ENCODE measurements around the gene CYBRD1.
"Not testable (repeated sequence)": the region's sequence is repeated elsewhere in the genome, so short reads cannot be mapped to it uniquely, and the experiment has no call there.

Gene CYBRD1

GRCh38 chr2:171515672-171516298 lies 6.5 kb upstream of the CYBRD1 start:
- no peak for DNase-seq (ENCODE audit: low spot score)
- FAIRE-seq: no peak

- FAIRE-seq (no peak), DNase-seq (ENCODE audit: low spot score) (no peak)
Measured at GRCh38 chr2:171516793-171517192, 5.5 kb upstream of the CYBRD1 start.

GRCh38 chr2:171520471-171520870 lies 1.8 kb upstream of the CYBRD1 start:
- DNase-seq (ENCODE audit: low spot score) (no peak), FAIRE-seq (no peak)

GRCh38 chr2:171521361-171522051 lies 768 bp upstream of the CYBRD1 start:
- DNase-seq (ENCODE audit: low spot score) (no peak), FAIRE-seq (no peak)

- FAIRE-seq: no peak
- DNase-seq (ENCODE audit: low spot score): no peak
Measured at GRCh38 chr2:171522788-171523087, 464 bp downstream of the CYBRD1 start.

- DNase-seq (ENCODE audit: low spot score) (no peak), FAIRE-seq (no peak)
Measured at GRCh38 chr2:171523088-171524017, 1.1 kb downstream of the CYBRD1 start.

- DNase-seq (ENCODE audit: low spot score): no peak
- FAIRE-seq: no peak
Measured at GRCh38 chr2:171524018-171524401, 1.7 kb downstream of the CYBRD1 start.

- no peak for FAIRE-seq
- no peak for DNase-seq (ENCODE audit: low spot score)
Measured at GRCh38 chr2:171529914-171530313, 7.6 kb downstream of the CYBRD1 start.

GRCh38 chr2:171530378-171530777 lies 8.1 kb downstream of the CYBRD1 start:
- FAIRE-seq: no peak
- DNase-seq (ENCODE audit: low spot score): no peak

- FAIRE-seq; DNase-seq (ENCODE audit: low spot score): not testable (repeated sequence)
Measured at GRCh38 chr2:171530859-171531258, 8.6 kb downstream of the CYBRD1 start.

- DNase-seq (ENCODE audit: low spot score) (no peak), FAIRE-seq (no peak)
Measured at GRCh38 chr2:171531291-171531690, 9.0 kb downstream of the CYBRD1 start.

GRCh38 chr2:171531836-171532450 lies 9.7 kb downstream of the CYBRD1 start:
- no peak for FAIRE-seq
- no peak for DNase-seq (ENCODE audit: low spot score)

GRCh38 chr2:171533331-171533730 lies 11.1 kb downstream of the CYBRD1 start:
- no peak for DNase-seq (ENCODE audit: low spot score)
- FAIRE-seq: no peak

- not testable (repeated sequence) for DNase-seq (ENCODE audit: low spot score); FAIRE-seq
Measured at GRCh38 chr2:171535528-171535927, 13.3 kb downstream of the CYBRD1 start.

- no peak for FAIRE-seq
- no peak for DNase-seq (ENCODE audit: low spot score)
Measured at GRCh38 chr2:171540437-171540836, 18.2 kb downstream of the CYBRD1 start.

- FAIRE-seq: no peak
- DNase-seq (ENCODE audit: low spot score): no peak
Measured at GRCh38 chr2:171541202-171541887, 19.1 kb downstream of the CYBRD1 start.

GRCh38 chr2:171545086-171545485 lies 22.8 kb downstream of the CYBRD1 start:
- FAIRE-seq (no peak), DNase-seq (ENCODE audit: low spot score) (no peak)

- no peak for FAIRE-seq
Measured at GRCh38 chr2:171547256-171547655, 25.0 kb downstream of the CYBRD1 start.

GRCh38 chr2:171547720-171548119 lies 25.4 kb downstream of the CYBRD1 start:
- DNase-seq (ENCODE audit: low spot score) (no peak), FAIRE-seq (no peak)

More at GRCh38 chr2:171547256-171547655, 25.0 kb downstream of the CYBRD1 start:
- DNase-seq (ENCODE audit: low spot score): no peak

- no peak for FAIRE-seq
- DNase-seq (ENCODE audit: low spot score): no peak
Measured at GRCh38 chr2:171550613-171551012, 28.3 kb downstream of the CYBRD1 start.

- DNase-seq (ENCODE audit: low spot score) (no peak), FAIRE-seq (no peak)
Measured at GRCh38 chr2:171551836-171552235, 29.6 kb downstream of the CYBRD1 start.

Measured in RCC 7860 (cell line).